ENCODE data around the gene MED27. TPM values are rescaled to one million over a fixed set of nuclear protein-coding genes. Genes with fewer than 3 reads are reported as not detected.

MED27 gene
- total and polyA plus RNA-seq, 12 donors, result 8.0 to 20.7 (median 17.1) TPM

GRCh38 chr9:131879181-131879910 lies 200.3 kb downstream of the MED27 start:
- no peaks in the 10 kb centered on the region for H3K9me3 ChIP-seq
- no peak overlapping the region for H3K27ac ChIP-seq
- DNase-seq (no peak), ATAC-seq (no peak)
- H3K4me1 ChIP-seq, result peaks cover 0 to 11% (median under 1%) of the 10 kb centered on the region in 9 donors
- 89 to 90% methylated on average over 11 of the region's 11 CpGs for WGBS, 2 donors
- no peak overlapping the region for H3K4me3 ChIP-seq
- H3K27me3 ChIP-seq, result no peaks in the 10 kb centered on the region
- peaks cover 0 to 8% (median 0%) of the 10 kb centered on the region in 9 donors for H3K36me3 ChIP-seq
- no peak for TF ChIP-seq CTCF (IDR thresholded peaks at IDR 0.05)
- intact Hi-C loops (cut with DNase I), result no loop called here

GRCh38 chr9:131876486-131876885 lies 203.2 kb downstream of the MED27 start:
- DNase-seq, result no peak
- peaks cover 0 to 9% (median 0%) of the 10 kb centered on the region in 9 donors for H3K4me1 ChIP-seq
- H3K27ac ChIP-seq, result no peak overlapping the region
- 96 to 98% methylated on average over 16 of the region's 16 CpGs for WGBS, 2 donors
- no peak for TF ChIP-seq CTCF (IDR thresholded peaks at IDR 0.05)
- H3K9me3 ChIP-seq, result no peaks in the 10 kb centered on the region
- H3K36me3 ChIP-seq, result peaks cover 0 to 8% (median 0%) of the 10 kb centered on the region in 9 donors
- H3K27me3 ChIP-seq, result no peaks in the 10 kb centered on the region
- H3K4me3 ChIP-seq, result no peak overlapping the region
- ATAC-seq, result no peak
- intact Hi-C loops (cut with DNase I), result no loop called here

- Histone ChIP-seq H3K36me3 (peaks cover 0 to 8% (median 0%) of the 10 kb centered on the region in 9 donors), H3K4me1 (peaks cover 0 to 4% (median 0%) of the 10 kb centered on the region in 9 donors), H3K27ac (no peak overlapping the region), H3K27me3 (no peaks in the 10 kb centered on the region), H3K4me3 (no peak overlapping the region), H3K9me3 (no peaks in the 10 kb centered on the region)
- WGBS, 2 donors, result 90 to 93% methylated on average over 17 of the region's 17 CpGs
- intact Hi-C loops (cut with DNase I), result no loop called here
- ATAC-seq (no peak), DNase-seq (no peak)
- no peak for TF ChIP-seq CTCF (IDR thresholded peaks at IDR 0.05)
These were observed 203.7 kb downstream of the MED27 start for GRCh38 chr9:131875828-131876485.

- intact Hi-C loops (cut with DNase I), result no loop called here
- no peaks in the 10 kb centered on the region for H3K9me3 ChIP-seq
- ATAC-seq (no peak), DNase-seq (no peak)
- TF ChIP-seq CTCF (IDR thresholded peaks at IDR 0.05), result no peak
- peaks cover 0 to 8% (median 0%) of the 10 kb centered on the region in 9 donors for H3K36me3 ChIP-seq
- 93 to 95% methylated on average over 12 of the region's 12 CpGs for WGBS, 2 donors
- no peak overlapping the region for H3K27ac ChIP-seq
- H3K4me3 ChIP-seq, result no peak overlapping the region
- no peaks in the 10 kb centered on the region for H3K27me3 ChIP-seq
- H3K4me1 ChIP-seq, result no peaks in the 10 kb centered on the region
These were observed 204.6 kb downstream of the MED27 start for GRCh38 chr9:131874916-131875670.

All from heart right ventricle (tissue), 16 donors.